Activated B cell treated with CpG ODN at 0.5 μM for 24 hours (primary cell): Measurements from ENCODE around the gene MICU1. TPM values are rescaled to one million over a fixed set of nuclear protein-coding genes. Genes with fewer than 3 reads are reported as not detected.
"Not testable (repeated sequence)": the region's sequence is repeated elsewhere in the genome, so short reads cannot be mapped to it uniquely, and the experiment has no call there.

Experiments
- ATAC-seq: fragments of 200-7000 bp; cut with Tn5 transposase; one replicate; pipeline ENCODE4 v1.10.0; 2021; ENCODE audit warnings: low read depth, mild to moderate bottlenecking, moderate library complexity
- CTCF ChIA-PET: fragments of 350-600 bp; sonication (Branson Sonifier 250); formaldehyde crosslinking; loops from one replicate; lab custom pipeline; 2021; ENCODE audit warnings: antibody characterized with exemption; lab: Charles Lee
- POLR2A ChIA-PET: fragments of 350-600 bp; sonication (Branson Sonifier 250); formaldehyde crosslinking; loops from one replicate; lab custom pipeline; 2021; ENCODE audit warnings: antibody characterized with exemption; lab: Charles Lee
- DNase-seq: peaks from one replicate; pipeline ENCODE4 v3.0.0; 2022
- H3K27ac Mint-ChIP-seq: one replicate; pipeline ENCODE4 v1.8.0; 2020; ENCODE audit warnings: mixed read lengths
- H3K27me3 Mint-ChIP-seq: one replicate; pipeline ENCODE4 v1.8.0; 2021; ENCODE audit warnings: mixed read lengths
- H3K36me3 Mint-ChIP-seq: one replicate; pipeline ENCODE4 v1.8.0; 2021; ENCODE audit warnings: low read depth, mixed read lengths
- H3K4me1 Mint-ChIP-seq: one replicate; pipeline ENCODE4 v1.8.0; 2021; ENCODE audit warnings: mixed read lengths
- H3K4me3 Mint-ChIP-seq: one replicate; pipeline ENCODE4 v1.8.0; 2020; ENCODE audit warnings: mild to moderate bottlenecking, mixed read lengths
- H3K9me3 Mint-ChIP-seq: one replicate; pipeline ENCODE4 v1.8.0; 2020; ENCODE audit warnings: mixed read lengths
- intact Hi-C: fragments of 100-400 bp; cut with micrococcal nuclease; formaldehyde crosslinking; loops from one replicate; pipeline ENCODE4 v1.15.1; 2024
- total RNA-seq: library from RNA; stranded (reverse); gene quantifications from 2 replicates; pipeline ENCODE4 v1.2.3, GENCODE V29; 2022
- TF ChIP-seq, protein P1 (sequence below): fragments of 200-600 bp; IDR thresholded peaks from one replicate; pipeline ENCODE4 v1.8.0; 2022; ENCODE audit warnings: antibody characterized with exemption, mild to moderate bottlenecking

The MICU1 gene
- total RNA-seq, 1 donor from 2014 or later: 27.4 TPM

- no peak overlapping the region for H3K27ac Mint-ChIP-seq
- H3K36me3 Mint-ChIP-seq: peaks cover 23% of the 10 kb centered on the region
- TF ChIP-seq, protein P1, sequence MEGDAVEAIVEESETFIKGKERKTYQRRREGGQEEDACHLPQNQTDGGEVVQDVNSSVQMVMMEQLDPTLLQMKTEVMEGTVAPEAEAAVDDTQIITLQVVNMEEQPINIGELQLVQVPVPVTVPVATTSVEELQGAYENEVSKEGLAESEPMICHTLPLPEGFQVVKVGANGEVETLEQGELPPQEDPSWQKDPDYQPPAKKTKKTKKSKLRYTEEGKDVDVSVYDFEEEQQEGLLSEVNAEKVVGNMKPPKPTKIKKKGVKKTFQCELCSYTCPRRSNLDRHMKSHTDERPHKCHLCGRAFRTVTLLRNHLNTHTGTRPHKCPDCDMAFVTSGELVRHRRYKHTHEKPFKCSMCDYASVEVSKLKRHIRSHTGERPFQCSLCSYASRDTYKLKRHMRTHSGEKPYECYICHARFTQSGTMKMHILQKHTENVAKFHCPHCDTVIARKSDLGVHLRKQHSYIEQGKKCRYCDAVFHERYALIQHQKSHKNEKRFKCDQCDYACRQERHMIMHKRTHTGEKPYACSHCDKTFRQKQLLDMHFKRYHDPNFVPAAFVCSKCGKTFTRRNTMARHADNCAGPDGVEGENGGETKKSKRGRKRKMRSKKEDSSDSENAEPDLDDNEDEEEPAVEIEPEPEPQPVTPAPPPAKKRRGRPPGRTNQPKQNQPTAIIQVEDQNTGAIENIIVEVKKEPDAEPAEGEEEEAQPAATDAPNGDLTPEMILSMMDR: no peak
- H3K4me1 Mint-ChIP-seq: peaks cover 12% of the 10 kb centered on the region
- CTCF ChIA-PET: no interaction called here
- intact Hi-C loops: no loop called here
- no peak for ATAC-seq
- no peak for DNase-seq
- H3K4me3 Mint-ChIP-seq: no peak overlapping the region
- POLR2A ChIA-PET: no interaction called here
- H3K9me3 Mint-ChIP-seq: no peaks in the 10 kb centered on the region
- H3K27me3 Mint-ChIP-seq: no peaks in the 10 kb centered on the region
Measured at GRCh38 chr10:72459301-72459700, 166.6 kb downstream of the MICU1 start.

DNA sequence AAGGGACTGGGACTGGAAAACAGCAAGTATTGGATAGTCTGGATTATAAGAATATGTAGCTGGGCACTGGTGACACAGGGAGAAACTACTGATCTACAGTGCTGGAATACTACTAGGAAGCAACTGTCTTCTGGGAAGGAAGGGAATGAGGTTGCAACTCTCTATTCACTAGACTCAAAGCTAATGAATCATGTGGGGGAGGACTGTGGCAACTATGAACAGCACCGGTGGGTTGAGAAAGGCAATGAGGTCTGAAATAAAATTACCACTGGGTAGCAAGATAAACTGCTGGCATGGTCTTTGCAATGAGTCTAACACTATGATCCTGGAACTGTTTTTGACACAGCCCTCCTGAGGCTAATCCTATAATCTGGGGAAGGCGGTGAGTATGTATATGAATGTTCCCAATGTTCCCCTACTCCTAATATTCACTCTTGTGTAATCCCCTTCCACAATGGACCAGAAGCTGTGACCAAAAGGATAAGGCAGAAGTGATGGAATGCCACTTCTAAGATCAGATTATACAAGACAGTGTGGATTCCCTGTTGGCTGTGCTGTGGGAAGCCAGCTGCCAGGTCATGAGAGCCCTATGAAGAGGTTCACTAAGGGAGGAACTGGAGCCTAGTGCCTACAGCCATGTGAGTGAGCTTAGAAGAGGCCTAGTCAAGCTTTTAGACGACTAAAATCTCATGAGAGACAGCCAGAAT lies 169.8 kb downstream of the MICU1 start:
- no peak overlapping the region for H3K27ac Mint-ChIP-seq
- CTCF ChIA-PET: no interaction called here
- POLR2A ChIA-PET: no interaction called here

DNA sequence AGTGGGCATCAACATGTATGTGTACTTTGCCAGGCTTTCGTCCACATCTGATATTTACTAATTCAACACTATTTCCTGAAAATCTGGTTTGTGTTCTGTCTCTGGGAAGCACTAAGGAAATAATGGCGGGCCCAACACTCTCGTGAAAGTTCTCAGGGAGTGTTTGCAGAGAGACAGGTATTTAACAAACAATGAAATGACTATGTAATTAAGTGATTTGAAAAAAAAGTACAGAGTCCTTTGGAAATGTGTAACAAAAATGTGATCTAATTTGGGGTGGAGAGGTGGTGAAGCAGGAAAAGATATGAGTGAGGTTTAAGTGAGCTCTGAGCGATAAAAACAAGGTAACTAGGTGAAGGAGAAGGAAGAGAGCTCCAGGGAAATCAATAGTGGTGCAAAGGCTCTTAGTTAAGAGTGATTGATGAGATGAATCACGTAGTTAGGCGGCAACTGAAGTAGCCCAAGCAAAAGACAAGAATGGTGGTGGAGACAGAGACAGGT lies 175.9 kb downstream of the MICU1 start:
- H3K36me3 Mint-ChIP-seq: peaks cover 19% of the 10 kb centered on the region
- no peaks in the 10 kb centered on the region for H3K4me1 Mint-ChIP-seq
- no peak overlapping the region for H3K4me3 Mint-ChIP-seq
- no peaks in the 10 kb centered on the region for H3K27me3 Mint-ChIP-seq
- H3K9me3 Mint-ChIP-seq: no peaks in the 10 kb centered on the region
- POLR2A ChIA-PET: no interaction called here
- no peak overlapping the region for H3K27ac Mint-ChIP-seq
- intact Hi-C loops: no loop called here
- ATAC-seq: no peak
- no peak for DNase-seq
- CTCF ChIA-PET: no interaction called here
- TF ChIP-seq, protein P1: no peak

More for the DNA sequence above, 169.8 kb downstream of the MICU1 start:
- Mint-ChIP-seq H3K9me3 (no peaks in the 10 kb centered on the region), H3K4me3 (no peak overlapping the region), H3K36me3 (peaks cover 21% of the 10 kb centered on the region), H3K27me3 (no peaks in the 10 kb centered on the region), H3K4me1 (peaks cover 12% of the 10 kb centered on the region)
- ATAC-seq (no peak), DNase-seq (no peak)
- intact Hi-C loops: no loop called here
- TF ChIP-seq, protein P1: no peak

- no peak overlapping the region for H3K4me3 Mint-ChIP-seq
- intact Hi-C loops: no loop called here
- no peaks in the 10 kb centered on the region for H3K9me3 Mint-ChIP-seq
- no peak for DNase-seq
- no peak for ATAC-seq
- ChIA-PET POLR2A (no interaction called here), CTCF (no interaction called here)
- H3K4me1 Mint-ChIP-seq: no peaks in the 10 kb centered on the region
- H3K36me3 Mint-ChIP-seq: peaks cover 14% of the 10 kb centered on the region
- H3K27ac Mint-ChIP-seq: no peak overlapping the region
- H3K27me3 Mint-ChIP-seq: no peaks in the 10 kb centered on the region
- TF ChIP-seq, protein P1: no peak
Measured at GRCh38 chr10:72445851-72446250, 180.0 kb downstream of the MICU1 start.

DNA sequence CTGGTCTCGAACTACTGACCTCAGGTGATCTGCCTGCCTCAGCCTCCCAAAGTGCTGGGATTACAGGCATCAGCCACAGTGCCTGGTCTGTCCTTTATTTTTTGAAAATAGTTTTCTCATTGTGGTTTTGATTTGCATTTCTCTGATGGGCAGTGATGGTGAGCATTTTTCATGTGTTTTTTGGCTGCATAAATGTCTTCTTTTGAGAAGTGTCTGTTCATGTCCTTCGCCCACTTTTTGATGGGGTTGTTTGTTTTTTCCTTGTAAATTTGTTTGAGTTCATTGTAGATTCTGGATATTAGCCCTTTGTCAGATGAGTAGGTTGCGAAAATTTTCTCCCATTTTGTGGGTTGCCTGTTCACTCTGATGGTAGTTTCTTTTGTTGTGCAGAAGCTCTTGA lies 182.9 kb downstream of the MICU1 start:
- H3K9me3 Mint-ChIP-seq, H3K4me3 Mint-ChIP-seq, H3K27ac Mint-ChIP-seq, ATAC-seq, H3K4me1 Mint-ChIP-seq, H3K36me3 Mint-ChIP-seq, POLR2A ChIA-PET, intact Hi-C loops, CTCF ChIA-PET, H3K27me3 Mint-ChIP-seq, DNase-seq: not testable (repeated sequence)
